Spinal cord (tissue), 10 donors: ENCODE measurements around the gene GCC1. TPM values are rescaled to one million over a fixed set of nuclear protein-coding genes. Genes with fewer than 3 reads are reported as not detected.
"Not testable (repeated sequence)": the region's sequence is repeated elsewhere in the genome, so short reads cannot be mapped to it uniquely, and the experiment has no call there.

Experiments
- DNase-seq, 6 donors: peaks; one replicate each; pipeline versions ENCODE4 v3.0.0 to v3.0.0-alpha.2; 2013 to 2015; ENCODE audit warnings: low spot score in 6 of 6, low read depth in 4 of 6
- H3K27ac ChIP-seq: one replicate; pipeline ENCODE4 v1.5.1; 2013; ENCODE audit warnings: low read depth, low read length, control low read depth
- H3K27me3 ChIP-seq: one replicate; pipeline ENCODE4 v1.6.1; 2013; ENCODE audit warnings: low read length; ENCODE audit not compliant: control insufficient read depth, insufficient read depth
- H3K36me3 ChIP-seq: one replicate; pipeline ENCODE4 v1.6.1; 2013; ENCODE audit warnings: low read length; ENCODE audit not compliant: control insufficient read depth, insufficient read depth
- H3K4me1 ChIP-seq: one replicate; pipeline ENCODE4 v1.6.1; 2013; ENCODE audit warnings: low read length; ENCODE audit not compliant: control insufficient read depth, insufficient read depth
- H3K4me3 ChIP-seq: one replicate; pipeline ENCODE4 v1.5.1; 2013; ENCODE audit warnings: low read depth, low read length, control low read depth
- H3K9me3 ChIP-seq: one replicate; pipeline ENCODE4 v1.6.1; 2013; ENCODE audit warnings: low read length; ENCODE audit not compliant: control insufficient read depth, insufficient read depth
- WGBS: methylation state at CpG from one replicate; pipeline ENCODE4 v1.1.5; 2013; ENCODE audit warnings: missing lambda C conversion rate; ENCODE audit not compliant: insufficient coverage; 5-methylcytosine and 5-hydroxymethylcytosine counted together
- polyA plus RNA-seq, 2 donors: library from polyadenylated mRNA; unstranded; fragments of 120-200 nt; gene quantifications; one replicate each; pipeline ENCODE4 v1.2.1, GENCODE V29; 2013; ENCODE audit not compliant: insufficient read length in 2 of 2
- total RNA-seq, 2 donors: library from RNA; depleted of rRNA in 1 of 2; stranded (reverse); fragments of 120-200 nt in 1 of 2; fragments of >200 nt in 1 of 2; gene quantifications; one replicate each; pipeline versions ENCODE4 v1.2.3 to v1.2.4, GENCODE V29; 2013 to 2014
- donor health status: healthy.

The GCC1 gene
- total and polyA plus RNA-seq, 4 donors, result 11.3 to 13.1 (median 12.5) TPM

DNA sequence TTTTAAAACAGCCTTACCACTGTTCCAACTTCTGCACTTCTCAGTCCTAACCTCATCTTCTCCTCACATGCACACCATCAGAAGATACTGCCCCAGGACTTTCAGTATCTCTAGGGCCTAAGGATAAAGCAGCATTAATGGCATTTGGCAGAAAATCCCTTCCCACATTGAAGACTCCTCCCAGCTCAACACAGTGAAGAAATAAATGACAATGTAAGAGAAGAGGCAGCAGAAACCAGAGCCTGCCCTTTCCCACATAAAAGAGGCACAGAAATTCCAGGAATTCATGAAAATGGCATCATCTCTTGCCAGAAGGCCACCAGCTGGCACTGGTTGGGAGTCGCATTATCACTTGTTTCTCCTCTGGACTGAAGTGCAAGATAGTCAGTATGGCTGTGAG is 3.7 kb downstream of the GCC1 start:
- no peaks in the 10 kb centered on the region for H3K9me3 ChIP-seq
- 100% methylated on average over 1 of the region's 1 CpG for WGBS
- peaks cover 34% of the 10 kb centered on the region for H3K4me1 ChIP-seq
- DNase-seq, result no peak
- H3K27me3 ChIP-seq, result no peaks in the 10 kb centered on the region
- H3K27ac ChIP-seq, result no peak overlapping the region
- H3K36me3 ChIP-seq, result peaks cover 17% of the 10 kb centered on the region
- H3K4me3 ChIP-seq, result no peak overlapping the region

DNA sequence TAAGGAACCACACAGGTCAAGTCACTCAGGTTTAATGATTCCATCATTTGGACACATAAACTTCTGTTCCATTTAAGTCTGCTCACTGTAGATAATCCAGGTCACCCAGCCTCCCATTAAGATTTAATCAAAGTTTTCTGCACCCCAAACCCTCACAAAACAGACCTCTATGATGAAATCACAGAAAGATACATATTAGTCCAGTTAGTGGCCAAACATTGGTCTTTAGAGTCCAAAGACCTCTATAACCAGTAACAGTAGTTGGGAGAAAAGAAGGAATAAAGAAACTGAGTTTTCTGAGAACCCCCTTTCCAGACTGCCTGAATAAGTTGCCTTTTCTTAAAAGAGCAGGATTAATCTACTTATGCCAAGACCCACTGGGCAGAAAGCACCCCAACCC is 4.8 kb downstream of the GCC1 start:
- Histone ChIP-seq H3K4me1 (peaks cover 32% of the 10 kb centered on the region), H3K9me3 (no peaks in the 10 kb centered on the region), H3K4me3 (no peak overlapping the region), H3K36me3 (peaks cover 17% of the 10 kb centered on the region), H3K27me3 (no peaks in the 10 kb centered on the region), H3K27ac (no peak overlapping the region)
- no peak for DNase-seq

GRCh38 chr7:127578711-127579275 is 6.6 kb downstream of the GCC1 start:
- 100% methylated on average over 1 of the region's 4 CpGs for WGBS
- Histone ChIP-seq H3K4me3 (no peak overlapping the region), H3K4me1 (peaks cover 16% of the 10 kb centered on the region), H3K27me3 (no peaks in the 10 kb centered on the region), H3K36me3 (peaks cover 13% of the 10 kb centered on the region), H3K9me3 (no peaks in the 10 kb centered on the region), H3K27ac (no peak overlapping the region)
- DNase-seq, result no peak

DNA sequence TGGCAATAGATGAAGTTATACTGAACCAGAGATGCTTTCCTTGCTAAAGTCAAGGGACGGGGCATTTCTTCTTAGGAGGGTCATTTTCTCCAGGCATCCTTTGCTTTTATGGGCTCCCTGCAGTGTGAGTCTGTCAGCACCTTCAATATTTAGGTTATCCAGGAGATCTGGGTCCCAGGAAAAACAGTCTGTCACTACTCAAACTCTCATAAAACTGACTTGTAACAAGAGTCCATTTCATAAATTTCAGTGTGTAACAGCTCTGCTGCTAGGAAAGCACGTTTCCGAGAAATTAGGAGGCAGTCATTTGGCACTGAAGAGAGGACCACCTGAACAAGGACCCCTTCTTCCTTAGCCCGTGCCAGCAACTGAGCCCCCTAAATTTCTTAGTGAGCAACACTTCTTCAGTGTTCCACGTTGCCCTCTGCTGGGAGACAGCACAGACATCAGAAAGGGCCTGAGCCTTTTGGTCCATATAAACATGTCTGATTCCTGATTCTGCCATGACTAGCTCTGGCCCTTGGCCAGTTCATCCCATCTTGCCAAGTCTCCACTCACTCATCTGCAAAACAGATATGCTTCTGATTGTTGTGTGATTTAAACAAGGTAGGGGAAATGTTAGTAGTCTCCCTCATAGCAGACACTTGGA is 7.2 kb downstream of the GCC1 start:
- Histone ChIP-seq H3K36me3 (peaks cover 13% of the 10 kb centered on the region), H3K4me3 (no peak overlapping the region), H3K27me3 (no peaks in the 10 kb centered on the region), H3K4me1 (peaks cover 14% of the 10 kb centered on the region), H3K9me3 (no peaks in the 10 kb centered on the region), H3K27ac (no peak overlapping the region)
- DNase-seq, result peak in 2 of 6 donors; percentile 18 to 27
- 74% methylated on average over 4 of the region's 5 CpGs for WGBS

DNA sequence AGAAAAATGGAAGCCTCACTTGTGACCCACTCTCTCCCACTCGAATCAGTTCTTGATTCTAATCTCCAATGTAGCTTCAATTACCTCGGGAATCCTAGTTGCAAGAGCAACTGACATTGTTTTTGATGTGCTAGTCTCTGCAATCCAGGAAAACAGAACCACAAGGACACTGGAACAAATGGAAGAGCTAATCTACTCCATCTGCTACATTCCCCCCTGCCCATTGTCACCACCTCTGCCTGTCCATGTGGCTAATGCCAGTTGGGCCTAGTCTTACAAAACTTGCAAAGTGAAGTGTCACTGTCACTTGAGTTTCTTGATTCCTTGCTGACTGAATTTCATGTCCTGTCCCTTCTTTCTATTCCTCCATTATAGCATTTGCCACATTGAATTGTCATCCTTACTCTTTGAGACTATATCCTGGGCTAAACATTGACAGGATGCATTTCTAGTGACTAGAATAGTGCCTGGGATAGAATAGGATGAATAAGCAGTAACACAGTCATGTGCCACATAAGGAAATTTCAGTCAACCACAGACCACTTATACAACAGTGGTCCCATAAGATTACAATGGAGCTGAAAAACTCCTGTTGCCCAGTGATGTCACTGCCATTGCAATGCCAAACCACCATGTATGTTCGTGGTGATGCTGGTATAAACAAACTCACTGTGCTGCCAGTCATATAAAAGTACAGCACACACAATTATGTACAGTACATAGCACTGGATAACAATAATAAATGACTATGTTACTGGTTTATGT is 13.5 kb downstream of the GCC1 start:
- no peak overlapping the region for H3K27ac ChIP-seq
- H3K36me3 ChIP-seq, result no peaks in the 10 kb centered on the region
- WGBS, result 95% methylated on average over 2 of the region's 3 CpGs
- no peaks in the 10 kb centered on the region for H3K4me1 ChIP-seq
- no peaks in the 10 kb centered on the region for H3K9me3 ChIP-seq
- H3K27me3 ChIP-seq, result no peaks in the 10 kb centered on the region
- DNase-seq, result no peak
- no peak overlapping the region for H3K4me3 ChIP-seq

- not testable (repeated sequence) for H3K27ac ChIP-seq, H3K4me3 ChIP-seq, H3K27me3 ChIP-seq, H3K9me3 ChIP-seq, H3K36me3 ChIP-seq, H3K4me1 ChIP-seq, DNase-seq
- WGBS, result no CpG with 5 or more reads among the region's 3 CpGs
Measured at GRCh38 chr7:127568034-127568433, 17.4 kb downstream of the GCC1 start.

- Histone ChIP-seq H3K9me3 (no peaks in the 10 kb centered on the region), H3K4me1 (no peaks in the 10 kb centered on the region), H3K27me3 (no peaks in the 10 kb centered on the region), H3K4me3 (no peak overlapping the region), H3K36me3 (no peaks in the 10 kb centered on the region), H3K27ac (no peak overlapping the region)
- DNase-seq, result no peak
- WGBS, result 33% methylated on average over 1 of the region's 3 CpGs
Measured at GRCh38 chr7:127566242-127566641, 19.2 kb downstream of the GCC1 start.

GRCh38 chr7:127557803-127558202 is 27.6 kb downstream of the GCC1 start:
- Histone ChIP-seq H3K4me3 (no peak overlapping the region), H3K36me3 (no peaks in the 10 kb centered on the region), H3K27me3 (no peaks in the 10 kb centered on the region), H3K4me1 (no peaks in the 10 kb centered on the region), H3K27ac (no peak overlapping the region), H3K9me3 (no peaks in the 10 kb centered on the region)
- no peak for DNase-seq
- no CpG with 5 or more reads among the region's 2 CpGs for whole genome bisulfite sequencing

DNA sequence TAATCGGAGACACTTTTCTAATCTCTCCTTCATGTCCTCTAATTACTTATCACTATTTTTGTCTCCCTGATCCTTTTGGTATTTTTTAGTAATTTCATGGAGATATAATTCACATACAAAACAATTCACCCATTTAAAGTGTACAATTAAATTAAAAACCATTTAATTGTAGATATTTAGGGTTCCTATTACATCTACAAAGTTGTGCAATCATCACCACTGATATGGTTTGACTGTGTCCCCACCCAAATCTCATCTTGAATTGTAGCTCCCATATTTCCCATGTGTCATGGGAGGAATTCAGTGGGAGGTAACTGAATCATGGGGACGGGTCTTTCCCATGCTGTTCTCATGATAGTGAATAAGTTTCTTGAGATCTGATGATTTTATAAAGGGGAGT is 29.0 kb downstream of the GCC1 start:
- Histone ChIP-seq H3K27ac (no peak overlapping the region), H3K4me1 (no peaks in the 10 kb centered on the region), H3K4me3 (no peak overlapping the region), H3K9me3 (no peaks in the 10 kb centered on the region), H3K36me3 (no peaks in the 10 kb centered on the region), H3K27me3 (no peaks in the 10 kb centered on the region)
- DNase-seq, result no peak
- WGBS, result no CpG with 5 or more reads among the region's 2 CpGs

- Histone ChIP-seq H3K27ac (no peak overlapping the region), H3K36me3 (no peaks in the 10 kb centered on the region), H3K27me3 (no peaks in the 10 kb centered on the region), H3K4me3 (no peak overlapping the region), H3K9me3 (no peaks in the 10 kb centered on the region), H3K4me1 (no peaks in the 10 kb centered on the region)
- DNase-seq, result no peak
- 95% methylated on average over 2 of the region's 4 CpGs for WGBS
Measured at GRCh38 chr7:127551941-127552340, 33.5 kb downstream of the GCC1 start.
